GM12801 (cell line): ENCODE measurements around the gene HES3.

Experiments used
- CTCF ChIP-seq: IDR thresholded peaks from one replicate; pipeline ENCODE4 v1.5.1; 2011; ENCODE audit warnings: control low read depth; ENCODE audit not compliant: insufficient read length; ENCODE audit errors: extremely low read depth

The HES3 gene

GRCh38 chr1:6270401-6270800, 26.4 kb downstream of the HES3 start:
- no peak for TF ChIP-seq CTCF

GRCh38 chr1:6271006-6271405, 27.0 kb downstream of the HES3 start:
- no peak for TF ChIP-seq CTCF

GRCh38 chr1:6271554-6271953, 27.6 kb downstream of the HES3 start:
- TF ChIP-seq CTCF: no peak

GRCh38 chr1:6272452-6272851, 28.5 kb downstream of the HES3 start:
- TF ChIP-seq CTCF: no peak

GRCh38 chr1:6272868-6273267, 28.9 kb downstream of the HES3 start:
- no peak for TF ChIP-seq CTCF

- no peak for TF ChIP-seq CTCF
Measured at GRCh38 chr1:6273380-6273891, 29.5 kb downstream of the HES3 start.

- no peak for TF ChIP-seq CTCF
Measured at GRCh38 chr1:6274102-6274501, 30.1 kb downstream of the HES3 start.
